GM23338 (cell line): ENCODE measurements around the gene AGTR1. TPM values are rescaled to one million over a fixed set of nuclear protein-coding genes. Genes with fewer than 3 reads are reported as not detected.

Experiments
- ATAC-seq: fragments of 200-7000 bp; cut with Tn5 transposase; 3 replicates; pipeline ENCODE4 v1.9.1; 2020
- DNase-seq: peaks from one replicate; pipeline ENCODE4 v3.0.0-alpha.2; 2015; ENCODE audit warnings: low spot score
- H2AFZ ChIP-seq: fragments of 200-600 bp; sonication (generic); 2 replicates; pipeline ENCODE4 v1.8.0; 2016; ENCODE audit warnings: antibody characterized with exemption, mild to moderate bottlenecking, moderate library complexity
- H3F3A ChIP-seq: fragments of 200-600 bp; sonication (generic); replicated peaks from 2 replicates; pipeline ENCODE4 v1.8.0; 2017; ENCODE audit warnings: antibody characterized with exemption, mixed run types, low read depth
- H3K27ac ChIP-seq: fragments of 200-600 bp; sonication (generic); 2 replicates; pipeline ENCODE4 v1.6.1; 2016; ENCODE audit warnings: low read depth
- H3K27me3 ChIP-seq: fragments of 200-600 bp; sonication (generic); 2 replicates; pipeline ENCODE4 v1.8.0; 2016; ENCODE audit warnings: mild to moderate bottlenecking, mixed run types, moderate library complexity; ENCODE audit not compliant: insufficient read depth
- H3K36me3 ChIP-seq: fragments of 200-600 bp; sonication (generic); 2 replicates; pipeline ENCODE4 v1.8.0; 2016; ENCODE audit warnings: mild to moderate bottlenecking; ENCODE audit not compliant: insufficient read depth
- H3K4me1 ChIP-seq: fragments of 200-600 bp; sonication (generic); 2 replicates; pipeline ENCODE4 v1.8.0; 2016; ENCODE audit warnings: mild to moderate bottlenecking, moderate library complexity; ENCODE audit not compliant: insufficient read depth
- H3K4me2 ChIP-seq: fragments of 200-600 bp; sonication (generic); 2 replicates; pipeline ENCODE4 v1.7.1; 2017; ENCODE audit warnings: mixed run types
- H3K4me3 ChIP-seq: fragments of 200-600 bp; sonication (generic); 2 replicates; pipeline ENCODE4 v1.6.1; 2016; ENCODE audit warnings: mixed run types
- H3K79me2 ChIP-seq: fragments of 200-600 bp; sonication (generic); replicated peaks from 2 replicates; pipeline ENCODE4 v1.8.0; 2017; ENCODE audit warnings: mild to moderate bottlenecking; ENCODE audit not compliant: insufficient read depth
- H3K9me2 ChIP-seq: fragments of 200-600 bp; sonication (generic); 2 replicates; pipeline ENCODE4 v1.8.0; 2017; ENCODE audit not compliant: insufficient read depth
- H4K20me1 ChIP-seq: fragments of 200-600 bp; sonication (generic); replicated peaks from 2 replicates; pipeline ENCODE4 v1.8.0; 2017; ENCODE audit warnings: mild to moderate bottlenecking; ENCODE audit not compliant: insufficient read depth
- H3K27ac Mint-ChIP-seq: 2 replicates; pipeline ENCODE4 v1.8.0; 2020; ENCODE audit warnings: inconsistent platforms, mild to moderate bottlenecking, moderate library complexity, mixed read lengths
- H3K27me3 Mint-ChIP-seq: 3 replicates; pipeline ENCODE4 v1.8.0; 2022; ENCODE audit warnings: low read depth, mild to moderate bottlenecking, moderate library complexity, mixed read lengths, inconsistent platforms; ENCODE audit not compliant: insufficient read depth, poor library complexity
- H3K36me3 Mint-ChIP-seq: 3 replicates; pipeline ENCODE4 v1.8.0; 2021; ENCODE audit warnings: low read depth, mild to moderate bottlenecking, inconsistent platforms, moderate library complexity, mixed read lengths
- H3K4me1 Mint-ChIP-seq: 3 replicates; pipeline ENCODE4 v1.8.0; 2020; ENCODE audit warnings: mild to moderate bottlenecking, inconsistent platforms, mixed read lengths
- H3K4me3 Mint-ChIP-seq: 3 replicates; pipeline ENCODE4 v1.8.0; 2021; ENCODE audit warnings: moderate library complexity, mild to moderate bottlenecking, inconsistent platforms, mixed read lengths
- H3K9me3 Mint-ChIP-seq: 3 replicates; pipeline ENCODE4 v1.8.0; 2020; ENCODE audit warnings: moderate library complexity, mild to moderate bottlenecking, inconsistent platforms, mixed read lengths
- CREB1 ChIP-seq: fragments of 250-450 bp; sonication (Bioruptor Pico); IDR thresholded peaks from 2 replicates; pipeline ENCODE4 v1.5.0; 2020; ENCODE audit warnings: low read depth, mild to moderate bottlenecking, moderate library complexity
- EZH2phosphoT487 ChIP-seq: fragments of 200-600 bp; sonication (generic); IDR thresholded peaks from one replicate; pipeline ENCODE4 v1.8.1; 2018; ENCODE audit warnings: antibody characterized with exemption; ENCODE audit not compliant: unreplicated experiment
- JUNB ChIP-seq: IDR thresholded peaks from one replicate; pipeline ENCODE4 v1.6.1; 2016; ENCODE audit warnings: antibody characterized with exemption; ENCODE audit not compliant: unreplicated experiment
- NANOG ChIP-seq: IDR thresholded peaks from 2 replicates; pipeline ENCODE4 v1.6.1; 2016; ENCODE audit warnings: antibody characterized with exemption, borderline replicate concordance
- REST ChIP-seq: IDR thresholded peaks from one replicate; pipeline ENCODE4 v1.6.1; 2018; ENCODE audit warnings: antibody characterized with exemption; ENCODE audit not compliant: unreplicated experiment
- STAT1 ChIP-seq: IDR thresholded peaks from one replicate; pipeline ENCODE4 v1.6.1; 2016; ENCODE audit warnings: antibody characterized with exemption; ENCODE audit not compliant: unreplicated experiment
- ZNF114 ChIP-seq: fragments of 250-450 bp; sonication (Bioruptor Pico); IDR thresholded peaks from 2 replicates; pipeline ENCODE4 v1.5.0; 2020; ENCODE audit warnings: mild to moderate bottlenecking, moderate library complexity
- ZNF462 ChIP-seq: fragments of 250-450 bp; sonication (Bioruptor Pico); IDR thresholded peaks from 2 replicates; pipeline ENCODE4 v1.5.0; 2020; ENCODE audit warnings: mild to moderate bottlenecking, moderate library complexity
- polyA plus RNA-seq: library from polyadenylated mRNA; unstranded; fragments of >200 nt; fragmentation: Nextera tagmentation; extraction: Ambion mirVana; gene quantifications from 2 replicates; pipeline ENCODE4 v1.2.1, GENCODE V29; 2016
- total RNA-seq: library from RNA; depleted of rRNA; stranded (reverse); fragments of >200 nt; shearing (Covaris generic); gene quantifications from 2 replicates; pipeline ENCODE4 v1.2.3, GENCODE V29; 2014

The AGTR1 gene
- total and polyA plus RNA-seq, 2 experiments from 2014 or later = 0.16 TPM; not detected in 1

GRCh38 chr3:148730676-148731075, 33.0 kb downstream of the AGTR1 start:
- Histone ChIP-seq H2AFZ (no peak overlapping the region), H3K27ac (no peak overlapping the region), H3K9me2 (no peaks in the 10 kb centered on the region), H3K36me3 (no peaks in the 10 kb centered on the region), H3K27me3 (no peaks in the 10 kb centered on the region), H3K79me2 (no peaks in the 10 kb centered on the region), H3F3A (no peaks in the 10 kb centered on the region), H3K4me1 (no peaks in the 10 kb centered on the region), H3K4me3 (no peak overlapping the region), H3K4me2 (no peak overlapping the region), H4K20me1 (no peaks in the 10 kb centered on the region)
- no peak for TF ChIP-seq JUNB
- TF ChIP-seq ZNF114 (CRISPR knock-in tag) = no peak
- TF ChIP-seq EZH2phosphoT487 = no peak
- no peak for TF ChIP-seq CREB1
- TF ChIP-seq STAT1 = no peak
- TF ChIP-seq ZNF462 (CRISPR knock-in tag) = no peak
- TF ChIP-seq REST = no peak
- TF ChIP-seq NANOG = no peak
- Mint-ChIP-seq H3K4me3 (no peak overlapping the region), H3K27me3 (no peaks in the 10 kb centered on the region), H3K9me3 (no peaks in the 10 kb centered on the region), H3K36me3 (no peaks in the 10 kb centered on the region), H3K4me1 (no peaks in the 10 kb centered on the region), H3K27ac (no peak overlapping the region)
- DNase-seq = peak; percentile 7
- no peak; the same call in 2 of the 3 replicates for ATAC-seq
